ENCODE results near the gene SOAT1. TPM values are rescaled to one million over a fixed set of nuclear protein-coding genes. Genes with fewer than 3 reads are reported as not detected.

SOAT1 gene
- total RNA-seq, 2 donors from 2014 or later, result 34.2 to 41.9 TPM

- Histone ChIP-seq H3K9me3 (ENCODE audit: control insufficient read depth, low read length) (peaks cover 6% of the 10 kb centered on the region), H3K27ac (ENCODE audit: low read depth, low read length) (no peak overlapping the region)
- no peak for TF ChIP-seq CTCF (conservative IDR thresholded peaks at IDR 0.05)
Measured at GRCh38 chr1:179334440-179334839, 40.8 kb downstream of the SOAT1 start.

GRCh38 chr1:179337288-179337687 is 43.7 kb downstream of the SOAT1 start:
- 90% methylated on average over 2 of the region's 2 CpGs; no CpG with 5 or more reads in 1 of the 2 experiments for WGBS, 2 experiments (ENCODE audit: insufficient coverage in 1 of 2, insufficient read length in 1 of 2)
- Histone ChIP-seq H3K9me3 (ENCODE audit: control insufficient read depth, low read length) (no peaks in the 10 kb centered on the region), H3K27ac (ENCODE audit: low read depth, low read length) (no peak overlapping the region), H3K4me1 (ENCODE audit: control insufficient read depth, insufficient read depth, low read length) (peaks cover 2% of the 10 kb centered on the region), H3K36me3 (ENCODE audit: control insufficient read depth, insufficient read depth, low read length) (peaks cover 34% of the 10 kb centered on the region), H3K9ac (ENCODE audit: extremely low read depth, low read length, poor library complexity, severe bottlenecking) (no peak overlapping the region), H3K27me3 (ENCODE audit: control insufficient read depth, insufficient read depth, low read length, poor library complexity, severe bottlenecking) (no peaks in the 10 kb centered on the region), H3K4me3 (ENCODE audit: low read length) (no peak overlapping the region)
- Mint-ChIP-seq H3K4me3 (no peak overlapping the region), H3K27ac (no peak overlapping the region), H3K27me3 (ENCODE audit: insufficient read depth) (no peaks in the 10 kb centered on the region), H3K9me3 (no peaks in the 10 kb centered on the region), H3K36me3 (ENCODE audit: low read depth) (peaks cover 34% of the 10 kb centered on the region), H3K4me1 (peaks cover 5% of the 10 kb centered on the region)
- no peak for DNase-seq
- no peak for TF ChIP-seq CTCF (conservative IDR thresholded peaks at IDR 0.05)

More at GRCh38 chr1:179334440-179334839, 40.8 kb downstream of the SOAT1 start:
- Mint-ChIP-seq H3K27ac (no peak overlapping the region), H3K27me3 (ENCODE audit: insufficient read depth) (peaks cover 2% of the 10 kb centered on the region), H3K4me1 (peaks cover 22% of the 10 kb centered on the region), H3K9me3 (peaks cover 7% of the 10 kb centered on the region), H3K36me3 (ENCODE audit: low read depth) (peaks cover 32% of the 10 kb centered on the region), H3K4me3 (no peak overlapping the region)
- Histone ChIP-seq H3K4me1 (ENCODE audit: control insufficient read depth, insufficient read depth, low read length) (peaks cover 3% of the 10 kb centered on the region), H3K27me3 (ENCODE audit: control insufficient read depth, insufficient read depth, low read length, poor library complexity, severe bottlenecking) (no peaks in the 10 kb centered on the region), H3K4me3 (ENCODE audit: low read length) (no peak overlapping the region), H3K9ac (ENCODE audit: extremely low read depth, low read length, poor library complexity, severe bottlenecking) (no peak overlapping the region), H3K36me3 (ENCODE audit: control insufficient read depth, insufficient read depth, low read length) (peaks cover 26% of the 10 kb centered on the region)
- no peak for DNase-seq
- 98 to 100% methylated on average over 1 to 3 of the region's 4 CpGs for WGBS, 2 experiments (ENCODE audit: insufficient coverage in 1 of 2, insufficient read length in 1 of 2)

GRCh38 chr1:179337942-179338560 is 44.5 kb downstream of the SOAT1 start:
- H3K9me3 Mint-ChIP-seq, result no peaks in the 10 kb centered on the region

More at GRCh38 chr1:179337942-179338560, 44.5 kb downstream of the SOAT1 start:
- H3K27me3 ChIP-seq (ENCODE audit: control insufficient read depth, insufficient read depth, low read length, poor library complexity, severe bottlenecking), result no peaks in the 10 kb centered on the region
- H3K4me3 ChIP-seq (ENCODE audit: low read length), result no peak overlapping the region
- Mint-ChIP-seq H3K27ac (no peak overlapping the region), H3K4me1 (no peaks in the 10 kb centered on the region), H3K27me3 (ENCODE audit: insufficient read depth) (no peaks in the 10 kb centered on the region), H3K4me3 (no peak overlapping the region), H3K36me3 (ENCODE audit: low read depth) (peaks cover 38% of the 10 kb centered on the region)
- no peaks in the 10 kb centered on the region for H3K4me1 ChIP-seq (ENCODE audit: control insufficient read depth, insufficient read depth, low read length)
- no peak overlapping the region for H3K9ac ChIP-seq (ENCODE audit: extremely low read depth, low read length, poor library complexity, severe bottlenecking)
- WGBS, 2 experiments (ENCODE audit: insufficient coverage in 1 of 2, insufficient read length in 1 of 2), result 90 to 93% methylated on average over 4 to 5 of the region's 5 CpGs
- H3K27ac ChIP-seq (ENCODE audit: low read depth, low read length), result no peak overlapping the region
- peaks cover 40% of the 10 kb centered on the region for H3K36me3 ChIP-seq (ENCODE audit: control insufficient read depth, insufficient read depth, low read length)
- no peak for DNase-seq
- no peak for TF ChIP-seq CTCF (conservative IDR thresholded peaks at IDR 0.05)
- H3K9me3 ChIP-seq (ENCODE audit: control insufficient read depth, low read length), result no peaks in the 10 kb centered on the region
